HG02852 (cell line): ENCODE measurements around the gene ADA.
"Not testable (repeated sequence)": the region's sequence is repeated elsewhere in the genome, so short reads cannot be mapped to it uniquely, and the experiment has no call there.

ENCODE experiments used
- ATAC-seq: cut with Tn5 transposase; IDR thresholded peaks from one replicate; pipeline ENCODE4 v1.9.1; 2021; ENCODE audit warnings: mild to moderate bottlenecking, moderate library complexity; ENCODE audit not compliant: unreplicated experiment

The ADA gene

DNA sequence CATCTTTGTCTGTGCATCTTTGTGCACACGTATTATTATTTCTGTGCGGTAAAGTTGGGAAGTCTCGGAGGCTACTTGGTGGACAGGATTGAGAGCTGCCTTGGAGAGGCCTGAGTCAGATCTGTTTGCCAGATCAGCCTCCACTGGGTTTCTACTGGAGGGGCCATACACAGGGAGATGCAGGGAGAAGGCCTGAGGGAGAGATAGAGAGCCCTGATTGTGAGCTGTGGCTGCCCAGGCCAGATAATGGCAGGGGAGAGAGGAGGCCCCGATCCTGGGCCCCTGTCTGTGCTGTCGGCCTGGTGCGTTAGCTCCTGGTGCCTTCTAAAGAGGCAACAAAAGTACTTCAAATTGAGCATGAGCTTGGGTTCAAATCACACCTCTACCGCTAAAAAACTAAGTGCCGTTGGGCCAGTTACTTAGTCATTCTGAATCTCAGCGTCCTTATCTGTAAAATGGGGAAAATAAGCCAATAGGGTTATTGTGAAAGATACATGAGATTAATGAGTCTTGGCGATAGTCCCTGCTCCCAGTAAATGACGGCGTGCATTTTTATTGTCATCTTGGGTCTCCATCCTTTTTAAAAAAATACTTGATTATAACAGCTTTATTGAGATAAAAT is 27.6 kb upstream of the ADA start:
- ATAC-seq: no peak

DNA sequence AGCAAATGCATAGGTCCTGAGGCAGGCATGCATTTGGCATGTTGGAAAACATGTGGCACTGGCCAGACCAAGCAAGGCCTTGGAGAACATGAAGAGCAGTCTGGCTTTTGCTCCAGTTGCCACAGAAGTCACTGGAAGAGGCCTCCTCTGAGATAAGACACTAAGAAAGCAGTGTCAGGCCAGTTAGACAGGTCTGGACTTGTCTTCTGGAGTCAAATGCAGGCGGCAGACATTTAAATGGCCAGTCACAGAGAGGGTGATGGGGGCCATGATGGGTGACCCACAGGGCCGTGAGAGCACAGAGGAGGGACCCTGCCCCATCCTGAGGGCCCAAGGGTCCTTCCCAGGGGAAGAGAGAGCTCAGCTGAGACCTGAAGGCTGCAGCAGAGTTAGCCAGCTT is 26.7 kb upstream of the ADA start:
- ATAC-seq: no peak

DNA sequence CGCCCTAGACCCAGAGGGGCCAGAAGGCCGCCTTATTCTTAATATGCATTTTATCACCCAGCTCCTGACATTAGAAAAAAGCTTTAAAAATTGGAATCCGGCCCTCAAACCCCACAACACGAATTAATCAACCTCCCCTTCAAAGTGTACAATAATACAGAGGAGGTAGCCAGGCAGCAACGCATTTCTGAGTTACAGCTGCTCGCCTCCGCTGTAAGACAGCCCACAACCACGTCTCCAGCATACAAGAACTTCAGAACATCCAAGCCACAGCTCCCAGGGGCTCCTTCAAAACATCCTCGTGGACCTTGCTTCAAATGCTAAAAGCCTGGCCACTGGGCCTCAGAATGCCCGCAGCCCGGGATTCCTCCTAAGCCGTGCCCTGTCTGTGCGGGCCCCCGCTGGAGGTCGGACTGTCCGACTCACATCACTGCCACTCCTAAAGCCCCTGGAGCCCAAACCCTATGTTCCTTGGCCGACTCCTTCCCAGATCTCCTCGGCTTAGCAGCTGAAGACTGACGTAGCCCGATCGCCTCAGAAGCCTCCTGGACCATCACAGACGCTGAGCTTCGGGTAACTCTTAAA is 20.9 kb upstream of the ADA start:
- ATAC-seq: not testable (repeated sequence)

DNA sequence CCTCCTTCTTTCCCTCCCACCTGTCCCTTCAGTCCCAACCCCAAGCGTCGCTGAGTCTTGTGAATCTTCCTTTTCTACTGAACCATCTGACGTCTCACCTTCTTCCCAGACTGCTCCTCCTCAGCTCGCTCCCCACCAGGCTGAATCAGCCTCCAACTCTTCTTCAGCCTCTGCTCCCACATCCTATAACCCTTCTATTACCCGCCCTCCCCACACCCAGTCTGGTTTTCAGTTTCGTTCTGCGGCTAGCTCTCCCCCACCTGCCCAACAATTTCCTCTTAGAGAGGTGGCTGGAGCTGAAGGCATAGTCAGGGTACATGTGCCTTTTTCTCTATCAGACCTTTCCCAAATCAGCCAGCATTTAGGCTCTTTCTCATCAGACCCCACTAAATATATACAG is 20.0 kb upstream of the ADA start:
- peak; percentile 52 for ATAC-seq

DNA sequence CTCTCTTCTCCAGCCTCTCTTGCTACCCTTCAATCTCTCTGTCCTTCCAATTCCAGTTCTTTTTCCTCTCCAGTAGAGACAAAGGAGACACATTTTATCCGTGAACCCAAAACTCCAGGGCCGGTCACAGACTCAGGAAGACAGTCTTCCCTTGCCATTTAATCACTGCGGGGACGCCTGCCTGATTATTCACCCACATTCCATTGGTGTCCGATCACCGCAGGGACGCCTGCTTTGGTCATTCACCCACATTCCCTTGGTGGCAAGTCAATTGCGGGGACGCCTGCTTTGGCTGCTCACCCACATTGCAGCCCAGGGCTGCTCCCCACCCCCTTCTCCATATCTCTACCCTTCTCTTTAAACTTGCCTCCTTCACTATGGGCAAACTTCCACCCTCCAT is 19.4 kb upstream of the ADA start:
- ATAC-seq: not testable (repeated sequence)

DNA sequence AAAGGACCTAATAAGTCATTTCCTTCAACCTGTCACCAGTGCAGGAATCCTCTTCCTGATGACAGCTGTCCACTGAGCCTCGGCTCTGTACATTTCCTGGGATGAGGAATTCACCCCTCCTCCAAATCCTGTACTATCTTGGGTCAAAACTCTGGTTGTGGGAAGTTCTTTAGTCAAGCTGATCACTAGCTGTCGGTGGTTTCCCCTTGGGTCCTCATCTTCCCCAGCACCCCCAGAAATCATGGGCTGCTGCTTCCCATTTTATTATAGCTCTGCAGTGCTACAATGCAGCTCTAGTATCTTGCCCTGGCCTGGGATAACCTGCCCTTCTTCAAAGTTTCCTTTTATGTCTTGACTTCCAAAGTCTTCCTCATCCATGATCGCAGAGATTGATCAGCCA is 14.6 kb upstream of the ADA start:
- ATAC-seq: no peak

DNA sequence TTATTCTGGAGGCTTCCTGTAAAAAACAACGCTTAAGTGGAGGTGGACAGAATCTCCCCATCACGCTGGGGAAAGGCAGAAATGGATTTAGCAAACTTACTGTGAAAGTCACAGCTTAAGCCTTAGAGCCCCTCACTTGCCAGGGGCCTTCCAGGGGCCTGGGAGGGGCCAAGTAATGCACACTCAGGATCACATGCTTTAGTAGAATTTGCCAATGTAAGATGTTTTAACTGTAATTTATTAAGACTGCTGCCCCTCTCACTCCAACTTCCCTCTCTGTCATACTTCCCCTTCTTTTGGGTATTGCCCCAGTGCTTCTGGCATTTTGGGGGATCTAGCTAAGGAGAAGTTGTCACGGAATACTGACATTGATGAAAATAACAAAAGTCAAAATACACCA is 12.6 kb upstream of the ADA start:
- no peak for ATAC-seq

DNA sequence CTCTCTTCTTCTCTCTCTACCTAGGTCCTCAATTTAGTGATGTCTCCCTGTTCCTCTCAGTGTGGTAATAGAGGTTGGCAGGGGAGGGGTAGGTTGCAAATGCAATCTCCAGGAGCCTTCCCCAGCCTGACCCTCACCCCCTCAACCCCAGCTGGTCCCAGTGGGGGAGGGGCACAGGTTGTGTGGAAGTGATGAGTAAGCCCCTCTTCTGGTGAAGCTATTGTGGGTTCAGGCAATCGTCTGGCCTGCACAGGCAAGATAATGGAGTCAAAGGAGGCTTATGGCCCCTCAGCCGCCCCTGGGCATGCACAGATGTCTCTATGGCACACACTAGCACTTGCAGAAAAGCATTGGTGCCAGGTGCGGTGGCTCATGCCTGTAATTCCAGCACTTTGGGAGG is 10.8 kb upstream of the ADA start:
- ATAC-seq: no peak

DNA sequence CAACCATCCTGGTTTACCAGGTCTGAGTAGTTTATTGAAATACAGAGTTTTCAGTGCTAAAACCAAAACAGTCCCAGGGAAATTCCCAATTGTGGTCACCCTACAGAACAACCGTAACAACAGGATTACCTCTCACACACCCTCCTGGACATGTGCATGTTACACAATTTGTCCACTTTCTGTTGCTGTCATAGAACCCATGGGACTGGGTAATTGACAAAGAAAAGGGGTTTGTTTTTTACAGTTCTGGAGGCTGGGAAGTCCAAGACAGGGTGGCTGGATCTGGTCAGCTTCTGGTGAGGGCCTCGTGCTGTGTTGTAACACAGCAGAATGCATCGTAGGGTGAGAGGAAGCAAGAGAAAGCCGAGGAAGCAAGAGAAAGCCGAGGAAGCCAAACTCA is 9.1 kb upstream of the ADA start:
- no peak for ATAC-seq

DNA sequence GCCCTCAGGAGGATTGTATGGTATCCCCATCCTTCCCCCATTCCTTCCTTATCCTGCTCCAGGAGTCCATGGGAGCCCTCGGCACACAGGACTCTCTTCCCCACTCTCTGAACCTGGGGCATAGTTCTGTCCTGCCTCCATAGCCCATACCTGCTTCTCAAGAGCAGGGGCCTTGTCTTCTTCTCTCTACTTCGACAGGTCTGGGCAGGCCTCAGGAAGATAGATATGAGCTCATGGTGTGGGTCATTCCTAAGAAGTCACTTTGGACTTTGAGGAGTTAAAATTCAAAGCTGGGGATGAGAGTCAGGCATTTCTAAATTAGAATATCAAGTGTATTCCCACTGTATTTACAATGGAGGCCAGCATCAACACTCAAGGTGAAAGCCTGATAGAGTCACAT is 8.4 kb upstream of the ADA start:
- no peak for ATAC-seq

DNA sequence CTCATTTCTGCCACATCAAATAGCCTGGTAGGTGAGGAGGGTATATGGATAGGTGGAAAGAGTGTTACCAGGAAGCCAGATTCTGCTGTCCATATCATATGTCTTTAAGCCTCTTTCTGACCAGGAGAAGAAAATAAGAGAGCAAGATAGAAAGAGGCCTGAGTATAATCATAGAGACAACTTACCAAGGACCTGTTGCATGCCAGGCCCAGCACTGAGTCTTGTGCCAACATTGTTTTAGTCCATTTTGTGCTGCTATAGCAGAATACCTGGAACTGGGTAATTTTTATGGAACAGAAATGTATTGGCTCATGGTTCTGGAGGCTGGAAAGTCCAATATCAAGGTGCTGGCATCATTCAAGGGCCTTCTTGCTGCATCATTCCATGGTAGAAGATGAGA is 7.3 kb upstream of the ADA start:
- no peak for ATAC-seq

DNA sequence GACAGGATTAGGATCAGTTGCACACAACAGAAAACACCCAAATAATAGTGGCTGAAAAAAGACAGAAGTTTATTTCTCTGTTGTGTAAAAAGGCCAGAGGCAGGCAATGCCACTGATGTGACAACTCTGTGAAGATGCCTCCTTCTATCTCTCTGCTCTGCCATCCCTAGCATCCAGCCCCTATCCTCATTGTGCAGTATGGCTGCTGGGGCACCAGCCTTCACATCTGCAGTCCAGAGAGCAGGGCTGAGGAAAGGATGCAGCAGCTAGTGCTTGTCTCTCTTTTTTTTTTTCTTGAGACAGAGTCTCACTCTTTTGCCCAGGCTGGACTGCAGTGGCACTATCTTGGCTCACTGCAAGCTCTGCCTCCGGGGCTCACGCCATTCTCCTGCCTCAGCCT is 6.4 kb upstream of the ADA start:
- ATAC-seq: no peak

DNA sequence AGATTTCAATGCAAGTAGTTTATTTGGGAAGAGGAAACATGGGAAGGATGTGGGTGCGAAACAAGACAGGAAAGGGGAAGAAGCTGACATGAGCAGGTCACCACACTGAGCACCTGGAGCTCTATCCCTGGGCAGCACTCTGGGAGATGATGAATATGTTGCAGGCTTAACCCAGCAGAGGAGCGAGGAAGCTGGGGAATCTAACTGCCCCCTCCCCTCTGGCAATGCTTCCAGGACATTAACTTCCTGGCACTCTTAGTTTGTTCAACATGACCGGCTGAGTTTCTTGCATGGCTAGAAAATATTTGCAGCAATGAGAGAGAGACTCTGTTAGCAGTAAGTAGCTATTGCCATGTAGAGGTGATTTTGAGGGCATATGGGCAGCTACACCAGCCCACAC is 4.9 kb upstream of the ADA start:
- ATAC-seq: no peak

DNA sequence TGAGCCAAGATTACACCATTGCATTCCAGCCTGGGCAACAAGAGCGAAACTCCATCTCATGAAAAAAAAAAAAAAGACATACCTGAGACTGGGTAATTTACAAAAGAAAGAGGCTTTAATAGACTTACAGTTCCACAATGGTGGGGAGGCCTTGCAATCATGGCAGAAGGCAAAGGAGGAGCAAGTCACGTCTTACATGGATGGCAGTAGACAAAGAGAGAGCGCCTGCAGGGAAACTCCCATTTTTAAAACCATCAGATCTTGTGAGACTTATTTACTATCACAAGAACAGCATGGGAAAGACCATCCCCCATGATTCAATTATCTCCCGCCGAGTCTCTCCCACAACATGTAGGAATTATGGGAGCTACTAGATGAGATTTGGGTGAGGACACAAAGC is 2.7 kb upstream of the ADA start:
- ATAC-seq: not testable (repeated sequence)

DNA sequence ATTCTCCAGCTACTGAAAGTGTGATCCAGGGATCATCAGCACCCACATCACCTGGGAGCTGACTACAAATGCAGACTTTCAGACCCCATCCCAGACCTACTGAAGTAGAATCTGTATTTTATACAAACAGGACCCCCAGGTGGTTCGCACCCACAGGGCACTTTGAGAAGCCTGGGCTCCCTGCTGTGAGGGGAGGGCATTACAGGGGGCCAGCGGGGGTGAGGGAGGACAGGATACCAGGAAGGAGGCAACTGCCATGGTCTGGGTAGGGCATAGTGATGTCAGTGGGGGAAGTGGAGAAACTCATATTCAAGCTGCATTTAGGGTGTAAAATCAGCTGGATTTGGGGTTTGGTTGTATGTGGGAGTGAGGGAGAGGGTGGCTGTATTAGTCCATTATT is 2.0 kb upstream of the ADA start:
- ATAC-seq: no peak

DNA sequence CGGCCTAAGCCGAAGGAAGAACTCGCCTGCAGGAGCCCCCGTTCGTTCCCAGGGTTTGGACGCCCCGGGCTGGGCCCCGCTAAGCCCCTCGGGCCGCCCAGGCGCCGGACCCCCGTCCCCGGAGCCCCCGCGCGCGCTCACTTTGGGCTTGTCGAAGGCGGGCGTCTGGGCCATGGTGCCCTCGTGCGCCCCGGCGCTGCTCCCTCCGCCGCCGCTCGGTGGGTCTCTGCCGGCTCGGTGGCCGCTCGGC is 140 bp downstream of the ADA start:
- ATAC-seq: no peak

DNA sequence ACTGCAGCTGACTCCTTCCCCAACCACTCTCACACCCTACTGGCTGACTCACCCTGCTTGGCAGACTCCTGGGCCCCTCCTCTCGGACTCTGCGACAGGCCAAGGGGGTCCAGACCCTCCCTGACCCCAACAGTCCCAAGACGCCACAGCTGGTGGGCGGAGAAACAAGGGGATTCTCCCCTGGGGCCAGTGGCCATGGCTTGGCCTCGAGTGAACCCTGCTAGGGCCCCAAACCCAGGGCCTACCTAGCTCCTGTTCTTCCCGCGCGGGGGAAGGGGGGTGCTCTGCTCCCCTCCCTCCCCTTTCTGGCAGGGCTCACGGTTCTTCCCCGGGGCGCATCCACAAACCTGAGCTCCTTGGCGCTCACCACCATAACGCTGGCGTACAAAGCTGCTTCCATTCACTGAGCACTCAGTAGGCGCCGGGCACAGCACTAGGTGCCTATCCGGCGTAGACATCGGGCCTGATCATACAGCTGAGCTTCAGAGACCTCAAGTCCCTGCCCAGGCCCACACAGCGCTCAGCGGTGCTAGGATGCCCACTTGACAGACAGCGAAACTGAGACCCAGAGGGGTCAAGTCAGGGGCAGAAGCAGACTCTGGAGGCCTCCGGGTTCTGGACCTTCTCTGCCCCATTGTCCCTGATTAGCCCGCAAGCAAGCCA is 597 bp downstream of the ADA start:
- ATAC-seq: no peak

DNA sequence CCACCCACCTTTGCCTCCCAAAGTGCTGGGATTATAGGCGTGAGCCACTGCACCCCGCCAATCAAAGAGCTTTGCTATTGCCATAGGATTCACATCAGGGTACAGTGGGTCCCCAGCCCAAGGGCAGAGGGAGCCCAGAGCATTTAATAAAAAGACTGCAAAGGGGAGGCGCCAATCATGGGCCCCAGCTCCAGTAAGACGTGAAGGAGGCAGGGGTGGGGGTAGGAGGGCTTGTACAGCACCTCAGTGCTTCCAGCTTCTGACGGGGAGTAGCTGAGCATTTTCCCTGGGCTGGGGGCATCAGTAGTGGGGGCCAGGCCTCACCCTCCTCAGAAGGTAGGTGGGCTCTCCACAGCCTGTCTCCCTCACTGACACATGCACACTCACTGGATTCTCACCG is 1.5 kb downstream of the ADA start:
- ATAC-seq: no peak

DNA sequence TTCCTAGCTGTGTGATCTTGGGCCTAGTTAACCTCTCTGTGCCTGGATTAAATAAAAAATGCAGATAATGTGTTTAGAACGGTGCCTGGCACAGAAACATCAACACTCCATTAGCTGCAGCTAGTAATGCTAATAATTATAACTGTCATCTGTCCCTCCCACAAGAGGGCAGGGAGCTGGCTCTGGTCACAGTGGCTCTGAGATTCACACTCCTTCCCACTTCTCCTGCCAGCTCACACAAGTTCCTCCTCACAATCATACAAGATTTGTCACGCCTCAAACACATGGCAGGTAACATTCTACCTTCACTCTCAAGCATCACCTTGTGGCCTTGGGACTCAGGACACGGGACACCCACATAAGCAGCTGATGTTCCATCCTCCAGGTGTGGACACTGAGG is 2.4 kb downstream of the ADA start:
- no peak for ATAC-seq

DNA sequence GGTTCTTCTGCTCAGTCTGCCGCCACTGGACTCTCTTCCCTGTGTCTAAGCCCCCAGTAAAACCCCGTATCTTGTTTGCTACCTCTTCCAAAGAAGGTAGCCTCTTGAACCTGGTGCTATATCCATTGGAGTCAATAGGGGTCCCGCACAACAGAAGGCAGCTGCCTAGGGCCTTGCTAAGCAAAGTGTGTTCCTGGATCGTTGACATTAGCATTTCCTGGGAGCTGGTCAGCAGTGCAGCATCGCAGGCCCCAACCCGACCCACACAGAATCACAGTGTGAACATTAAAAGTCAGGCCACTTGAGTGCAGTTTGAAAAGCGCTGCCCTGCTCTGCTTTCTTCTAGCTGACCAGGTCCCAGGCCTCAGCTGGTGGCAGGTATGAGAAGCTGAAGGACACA is 2.9 kb downstream of the ADA start:
- no peak for ATAC-seq

DNA sequence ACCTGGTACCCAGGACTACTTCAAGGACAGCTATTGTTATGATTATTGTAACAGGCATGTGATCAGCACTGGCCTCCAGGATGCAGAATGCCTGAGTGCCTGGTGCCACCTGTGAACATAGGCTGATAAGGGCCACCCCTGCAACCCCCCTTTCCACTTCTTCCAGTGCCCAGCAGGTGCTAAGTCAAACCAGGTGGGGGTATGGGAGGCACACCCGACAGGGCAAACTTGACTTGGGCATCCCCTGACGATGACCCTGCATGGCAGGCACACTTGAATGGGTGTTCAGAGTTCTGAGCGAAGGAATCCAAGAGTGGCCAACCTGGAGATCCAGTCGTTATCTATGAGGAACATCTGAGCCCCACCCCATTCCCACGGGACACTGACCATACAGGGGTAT is 3.4 kb downstream of the ADA start:
- no peak for ATAC-seq

DNA sequence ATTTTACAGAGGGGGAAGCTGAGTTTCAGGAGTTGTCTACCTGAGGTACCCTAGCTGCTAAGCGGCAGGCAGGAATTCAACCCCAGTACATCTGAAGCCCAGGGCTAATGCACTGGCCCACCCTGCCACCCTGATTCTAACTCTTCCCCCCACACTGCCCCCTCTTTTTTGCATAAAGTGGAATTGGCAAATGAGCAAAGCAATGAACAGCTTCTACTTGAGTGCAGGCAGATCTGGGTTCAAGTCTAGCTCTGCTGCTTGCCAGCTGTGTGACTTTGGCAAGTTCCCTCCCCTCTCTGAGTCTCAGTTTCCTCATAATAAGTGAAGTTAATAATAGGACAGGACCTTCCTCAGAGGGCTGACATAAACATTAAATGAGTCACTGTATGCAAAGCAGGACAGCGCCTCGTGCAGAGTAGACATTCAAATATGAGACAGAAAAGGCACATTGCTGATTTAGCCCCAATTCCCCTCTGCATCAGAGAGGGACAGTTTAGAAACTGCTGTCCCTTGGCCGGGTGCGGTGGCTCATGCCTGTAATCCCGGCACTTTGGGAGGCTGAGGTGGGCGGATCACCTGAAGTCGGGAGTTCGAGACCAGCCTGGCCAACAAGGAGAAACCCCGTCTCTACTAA is 4.7 kb downstream of the ADA start:
- peak; percentile 46 for ATAC-seq
